Nephron (organoid): ENCODE results near the gene RALGPS1.

ENCODE experiments used
- H3K27ac Mint-ChIP-seq, 3 experiments: 2 replicates each; pipeline ENCODE4 v1.8.0; 2020; ENCODE audit warnings: mixed read lengths in 3 of 3, mild to moderate bottlenecking in 2 of 3, moderate library complexity in 1 of 3
- H3K27me3 Mint-ChIP-seq: 2 replicates; pipeline ENCODE4 v1.8.0; 2021; ENCODE audit warnings: low read depth, mild to moderate bottlenecking, moderate library complexity, mixed read lengths
- H3K36me3 Mint-ChIP-seq: 2 replicates; pipeline ENCODE4 v1.8.0; 2020; ENCODE audit warnings: low read depth, mixed read lengths
- H3K4me1 Mint-ChIP-seq: 2 replicates; pipeline ENCODE4 v1.8.0; 2020; ENCODE audit warnings: mixed read lengths
- H3K4me3 Mint-ChIP-seq, 3 experiments: 2 replicates each; pipeline ENCODE4 v1.8.0; 2020; ENCODE audit warnings: mild to moderate bottlenecking in 3 of 3, mixed read lengths in 3 of 3, moderate library complexity in 2 of 3
- H3K9me3 Mint-ChIP-seq: 2 replicates; pipeline ENCODE4 v1.8.0; 2020; ENCODE audit warnings: mixed read lengths
- CTCF ChIP-seq, 3 experiments: fragments of 200-600 bp; sonication (generic); IDR thresholded peaks; one replicate each; pipeline ENCODE4 v1.5.0; 2021; ENCODE audit warnings: antibody characterized with exemption in 3 of 3; ENCODE audit not compliant: unreplicated experiment in 3 of 3

The RALGPS1 gene

GRCh38 chr9:127181315-127181580 lies 266.7 kb downstream of the RALGPS1 start:
- Mint-ChIP-seq H3K27ac (peak overlapping the region in 1 of 3 experiments; percentile 46), H3K27me3 (peaks cover 8% of the 10 kb centered on the region), H3K36me3 (no peaks in the 10 kb centered on the region), H3K4me3 (no peak overlapping the region), H3K4me1 (peaks cover 34% of the 10 kb centered on the region), H3K9me3 (no peaks in the 10 kb centered on the region)
- TF ChIP-seq CTCF (IDR thresholded peaks at IDR 0.05; ENCODE audit: unreplicated experiment in 3 of 3): no peak

- peak overlapping the region in 1 of 3 experiments; percentile 46 for H3K27ac Mint-ChIP-seq
- H3K4me1 Mint-ChIP-seq: peaks cover 39% of the 10 kb centered on the region
- no peak for TF ChIP-seq CTCF (IDR thresholded peaks at IDR 0.05; ENCODE audit: unreplicated experiment in 3 of 3)
- H3K4me3 Mint-ChIP-seq: no peak overlapping the region
- H3K9me3 Mint-ChIP-seq: no peaks in the 10 kb centered on the region
- H3K27me3 Mint-ChIP-seq: peaks cover 8% of the 10 kb centered on the region
- no peaks in the 10 kb centered on the region for H3K36me3 Mint-ChIP-seq
Measured at GRCh38 chr9:127181595-127182190, 267.1 kb downstream of the RALGPS1 start.

GRCh38 chr9:127182901-127183746 lies 268.5 kb downstream of the RALGPS1 start:
- peaks cover 50% of the 10 kb centered on the region for H3K4me1 Mint-ChIP-seq
- no peaks in the 10 kb centered on the region for H3K9me3 Mint-ChIP-seq
- peaks cover 8% of the 10 kb centered on the region for H3K27me3 Mint-ChIP-seq
- no peak overlapping the region for H3K4me3 Mint-ChIP-seq
- H3K36me3 Mint-ChIP-seq: no peaks in the 10 kb centered on the region
- no peak overlapping the region for H3K27ac Mint-ChIP-seq
- TF ChIP-seq CTCF (IDR thresholded peaks at IDR 0.05; ENCODE audit: unreplicated experiment in 3 of 3): no peak

GRCh38 chr9:127183814-127184582 lies 269.4 kb downstream of the RALGPS1 start:
- H3K36me3 Mint-ChIP-seq: no peaks in the 10 kb centered on the region
- no peaks in the 10 kb centered on the region for H3K9me3 Mint-ChIP-seq
- peaks cover 8% of the 10 kb centered on the region for H3K27me3 Mint-ChIP-seq
- H3K4me1 Mint-ChIP-seq: peaks cover 44% of the 10 kb centered on the region
- no peak for TF ChIP-seq CTCF (IDR thresholded peaks at IDR 0.05; ENCODE audit: unreplicated experiment in 3 of 3)
- H3K4me3 Mint-ChIP-seq: no peak overlapping the region
- peak overlapping the region in 1 of 3 experiments; percentile 83 for H3K27ac Mint-ChIP-seq

GRCh38 chr9:127184641-127185040 lies 270.1 kb downstream of the RALGPS1 start:
- no peak for TF ChIP-seq CTCF (IDR thresholded peaks at IDR 0.05; ENCODE audit: unreplicated experiment in 3 of 3)
- Mint-ChIP-seq H3K9me3 (no peaks in the 10 kb centered on the region), H3K36me3 (no peaks in the 10 kb centered on the region), H3K27me3 (peaks cover 12% of the 10 kb centered on the region), H3K4me3 (no peak overlapping the region), H3K4me1 (peaks cover 50% of the 10 kb centered on the region), H3K27ac (peak overlapping the region in 1 of 3 experiments; percentile 83)
